H1 (cell line): ENCODE measurements around the gene SLC34A1. TPM values are rescaled to one million over a fixed set of nuclear protein-coding genes. Genes with fewer than 3 reads are reported as not detected.

ENCODE experiments used
- EGR1 ChIP-seq: IDR thresholded peaks from 2 replicates; pipeline ENCODE4 v1.6.1; 2011; ENCODE audit warnings: low read depth, low read length, borderline replicate concordance
- HDAC6 ChIP-seq: IDR thresholded peaks from one replicate; pipeline ENCODE4 v1.7.1; 2012; ENCODE audit warnings: low read depth, mild to moderate bottlenecking, inconsistent platforms, low read length, moderate library complexity
- KDM5A ChIP-seq: fragments of 200-600 bp; IDR thresholded peaks from 2 replicates; pipeline ENCODE4 v1.7.1; 2012; ENCODE audit warnings: mild to moderate bottlenecking, low read length, inconsistent platforms, mixed read lengths
- NRF1 ChIP-seq: IDR thresholded peaks from 2 replicates; pipeline ENCODE4 v1.6.1; 2011; ENCODE audit warnings: mild to moderate bottlenecking, low read depth, low read length, improper control_type of control experiment
- PHF8 ChIP-seq: fragments of 200-600 bp; sonication (generic); conservative IDR thresholded peaks from 2 replicates; pipeline ENCODE4 v1.7.1; 2012; ENCODE audit warnings: low read depth, mild to moderate bottlenecking, inconsistent platforms, low read length, moderate library complexity
- POLR2A ChIP-seq, 2 experiments: IDR thresholded peaks; 1 replicate in 1 of 2; 2 replicates in 1 of 2; pipeline ENCODE4 v1.6.1; 2011; ENCODE audit warnings: low read depth in 2 of 2, low read length in 2 of 2, mild to moderate bottlenecking in 2 of 2; ENCODE audit errors: control extremely low read depth in 1 of 2
- POU5F1 ChIP-seq: IDR thresholded peaks from 2 replicates; pipeline ENCODE4 v1.6.1; 2011; ENCODE audit warnings: low read depth, mild to moderate bottlenecking, low read length, moderate library complexity
- SP4 ChIP-seq: IDR thresholded peaks from 2 replicates; pipeline ENCODE4 v1.6.1; 2012; ENCODE audit warnings: low read length, inconsistent platforms
- polyA plus RNA-seq, 7 experiments: library from polyadenylated mRNA; depleted of rRNA in 3 of 7; stranded (reverse) in 5 of 7; unstranded in 2 of 7; fragments of >200 nt in 5 of 7; fragments of 200-250 nt in 2 of 7; gene quantifications; 1 replicate in 5 of 7; 2 replicates in 1 of 7; 4 replicates in 1 of 7; pipeline versions ENCODE4 v1.2.1 to v1.2.3, GENCODE V29; 2011 to 2013; ENCODE audit warnings: missing spikeins in 2 of 7, mixed read lengths in 2 of 7
- total RNA-seq: library from RNA; stranded (reverse); fragmentation: NEBNext Ultra II Directional; extraction: Animal tissue kit (Norgen Biotek cat#: 25700); gene quantifications from 2 replicates; pipeline ENCODE4 v1.2.1, GENCODE V29; 2021

Gene SLC34A1
- total and polyA plus RNA-seq, 2 of the 8 experiments (the other 6 are each of a cell fraction or from before 2014, with no cell fraction given): not detected

DNA sequence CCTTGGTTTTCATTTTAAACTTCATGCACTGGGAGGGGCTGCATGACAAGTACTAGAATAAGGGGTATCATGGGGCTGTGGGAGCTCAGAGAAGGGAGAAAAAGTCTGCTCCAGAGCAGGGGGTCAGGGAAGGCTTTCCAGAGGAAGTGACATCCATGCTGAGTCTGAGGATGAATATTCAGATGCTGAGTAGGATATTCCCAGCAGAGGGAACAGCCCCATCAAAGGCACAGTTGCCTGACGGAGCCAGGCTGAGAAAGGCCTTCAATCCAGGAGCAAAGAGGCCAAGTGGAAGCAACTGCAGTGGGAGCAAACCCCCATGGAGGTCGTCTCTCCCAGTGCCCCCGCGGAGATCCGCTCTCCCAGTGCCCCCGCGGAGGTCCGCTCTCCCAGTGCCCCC is 11.8 kb downstream of the SLC34A1 start (continued):
- TF ChIP-seq POLR2A (IDR thresholded peaks at IDR 0.05; ENCODE audit: control extremely low read depth in 1 of 2, low read depth in 2 of 2, low read length in 2 of 2) (no peak), SP4 (no peak), POU5F1 (no peak), PHF8 (no peak), HDAC6 (no peak), EGR1 (no peak), NRF1 (no peak), KDM5A (no peak)
